K562 (cell line): ENCODE data around the gene GABRG2.

Experiments used
- BHLHE40 ChIP-seq: IDR thresholded peaks from 2 replicates; pipeline ENCODE4 v1.6.1; 2011; ENCODE audit warnings: low read length, improper control_type of control experiment
- CTCF ChIP-seq, 3 experiments: IDR thresholded peaks in 2 of 3; conservative IDR thresholded peaks in 1 of 3; 2 replicates each; pipeline ENCODE4 v1.5.1; 2011 to 2012; ENCODE audit warnings: low read length in 3 of 3, mild to moderate bottlenecking in 3 of 3, control low read depth in 2 of 3, improper control_type of control experiment in 1 of 3, inconsistent platforms in 1 of 3, low read depth in 1 of 3, mixed read lengths in 1 of 3, moderate library complexity in 1 of 3; ENCODE audit not compliant: insufficient read depth in 2 of 3
- MTF1 ChIP-seq: fragments of 250-450 bp; sonication (Bioruptor Pico); IDR thresholded peaks from 2 replicates; pipeline ENCODE4 v1.9.0; 2021; ENCODE audit warnings: moderate library complexity, mild to moderate bottlenecking, inconsistent platforms, borderline replicate concordance
- MYNN ChIP-seq, 2 experiments: sonication (generic); formaldehyde crosslinking in 1 of 2; IDR thresholded peaks; 2 replicates each; pipeline versions ENCODE4 v1.5.0 to v1.6.1; 2016 to 2020; ENCODE audit warnings: antibody characterized with exemption in 1 of 2, missing genetic modification reagents in 1 of 2
- POLR2A ChIP-seq: fragments of 450-650 bp; conservative IDR thresholded peaks from 2 replicates; pipeline ENCODE4 v1.6.1; 2016
- SNRNP70 ChIP-seq: fragments of 200-400 bp; formaldehyde crosslinking; optimal IDR thresholded peaks from 2 replicates; pipeline ENCODE3; 2017; ENCODE audit warnings: low read depth, low read length
- TRIM24 ChIP-seq, 2 experiments: fragments of 450-650 bp; IDR thresholded peaks; 2 replicates each; pipeline ENCODE4 v1.6.1; 2016
- ZNF224 ChIP-seq: sonication (generic); formaldehyde crosslinking; IDR thresholded peaks from 2 replicates; pipeline ENCODE4 v1.8.0; 2022; ENCODE audit warnings: mild to moderate bottlenecking, missing genetic modification reagents
- ZZZ3 ChIP-seq: fragments of 450-650 bp; IDR thresholded peaks from 2 replicates; pipeline ENCODE4 v1.6.1; 2016; ENCODE audit warnings: antibody characterized with exemption, mild to moderate bottlenecking, moderate library complexity
- TF ChIP-seq, protein P1 (sequence below): fragments of 250-450 bp; sonication (Bioruptor Pico); IDR thresholded peaks from 2 replicates; pipeline ENCODE4 v1.6.1; 2021; ENCODE audit warnings: mild to moderate bottlenecking

- TF ChIP-seq POLR2A, result no peak
- TF ChIP-seq SNRNP70, result no peak
- no peak for TF ChIP-seq TRIM24 (IDR thresholded peaks at IDR 0.05)
- TF ChIP-seq, protein P1, sequence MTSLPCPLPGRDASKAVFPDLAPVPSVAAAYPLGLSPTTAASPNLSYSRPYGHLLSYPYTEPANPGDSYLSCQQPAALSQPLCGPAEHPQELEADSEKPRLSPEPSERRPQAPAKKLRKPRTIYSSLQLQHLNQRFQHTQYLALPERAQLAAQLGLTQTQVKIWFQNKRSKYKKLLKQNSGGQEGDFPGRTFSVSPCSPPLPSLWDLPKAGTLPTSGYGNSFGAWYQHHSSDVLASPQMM (CRISPR knock-in tag), result no peak
- TF ChIP-seq ZZZ3, result no peak
- no peak for TF ChIP-seq BHLHE40
- TF ChIP-seq ZNF224 (CRISPR knock-in tag), result no peak
- no peak for TF ChIP-seq MYNN (IDR thresholded peaks at IDR 0.05)
- TF ChIP-seq MYNN (CRISPR knock-in tag; IDR thresholded peaks at IDR 0.05), result no peak
- TF ChIP-seq MTF1, result no peak
- no peak for TF ChIP-seq CTCF (IDR thresholded peaks at IDR 0.05 in 2 of 3, conservative IDR thresholded peaks at IDR 0.05 in 1 of 3; ENCODE audit: insufficient read depth in 2 of 3, low read depth in 1 of 3, low read length in 3 of 3)
Observed at GRCh38 chr5:162193012-162193411, 125.4 kb downstream of the GABRG2 start.
